Hematopoietic multipotent progenitor cell treated with erythropoietin and hydrocortisone succinate and interleukin-3 and kit ligand, for 17 days (in vitro differentiated cells): ENCODE results near the gene ACAP2.
"Not testable (repeated sequence)": the region's sequence is repeated elsewhere in the genome, so short reads cannot be mapped to it uniquely, and the experiment has no call there.

Source experiments
- DNase-seq: peaks from one replicate; pipeline ENCODE4 v3.0.0-alpha.2; 2015; ENCODE audit warnings: low spot score

The ACAP2 gene

GRCh38 chr3:195385526-195385925 is 57.3 kb downstream of the ACAP2 start:
- no peak for DNase-seq

DNA sequence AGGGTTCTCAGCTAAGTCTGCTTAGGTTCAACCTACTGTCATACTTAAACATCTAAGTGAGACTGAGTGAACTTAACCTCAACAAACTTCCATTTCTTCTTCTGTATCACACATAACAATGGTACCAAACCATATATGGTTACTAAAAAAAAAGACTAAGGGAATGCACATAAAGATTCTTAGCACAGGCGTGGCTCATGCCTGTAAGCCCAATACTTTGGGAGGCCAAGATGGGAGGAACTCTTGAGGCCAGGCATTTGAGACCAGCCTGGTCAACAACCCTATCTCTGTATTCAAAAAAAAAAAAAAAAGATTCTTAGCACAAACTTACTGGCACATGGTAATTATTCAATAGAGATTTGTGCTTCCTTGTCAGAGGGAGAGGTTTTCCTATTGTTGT is 57.9 kb downstream of the ACAP2 start:
- DNase-seq: no peak

DNA sequence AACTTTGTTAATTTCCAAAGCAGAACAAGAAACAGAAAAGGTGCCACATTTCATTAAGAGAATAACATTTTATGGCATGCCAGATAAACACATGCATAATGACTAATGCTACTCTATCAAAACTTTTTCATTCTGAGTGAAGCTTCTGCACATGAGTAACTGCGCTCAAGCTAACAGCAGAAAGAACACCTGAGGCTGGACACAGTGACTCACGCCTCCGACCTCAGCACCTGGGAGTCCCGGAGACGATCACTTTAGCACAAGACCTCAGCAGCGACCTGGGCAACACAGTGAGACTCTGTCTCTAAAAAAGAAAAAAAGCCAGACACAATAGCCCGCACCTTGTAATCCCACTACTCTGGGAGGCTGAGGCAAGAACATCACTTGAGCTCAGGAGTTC is 70.6 kb downstream of the ACAP2 start:
- DNase-seq: no peak

- DNase-seq: no peak
These were observed 76.5 kb downstream of the ACAP2 start for GRCh38 chr3:195366200-195366925.

DNA sequence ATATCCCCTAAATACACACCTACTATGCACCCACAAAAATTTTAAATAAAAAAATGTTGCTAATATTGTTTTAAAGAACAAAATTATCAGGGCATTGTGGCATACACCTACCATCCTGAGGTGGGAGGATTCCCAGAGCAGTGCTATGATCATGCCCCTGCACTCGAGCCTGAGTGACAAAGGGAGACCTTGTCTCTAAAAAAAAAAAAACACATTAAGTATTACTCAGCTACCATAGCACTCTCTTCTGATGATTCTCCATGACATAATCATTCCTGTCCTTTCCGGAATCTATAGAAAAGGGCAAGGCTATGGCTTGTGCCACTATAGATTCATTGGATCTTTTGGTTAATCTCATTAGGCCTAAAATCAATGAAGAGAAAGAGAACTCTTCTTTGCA is 77.4 kb downstream of the ACAP2 start:
- DNase-seq: no peak

DNA sequence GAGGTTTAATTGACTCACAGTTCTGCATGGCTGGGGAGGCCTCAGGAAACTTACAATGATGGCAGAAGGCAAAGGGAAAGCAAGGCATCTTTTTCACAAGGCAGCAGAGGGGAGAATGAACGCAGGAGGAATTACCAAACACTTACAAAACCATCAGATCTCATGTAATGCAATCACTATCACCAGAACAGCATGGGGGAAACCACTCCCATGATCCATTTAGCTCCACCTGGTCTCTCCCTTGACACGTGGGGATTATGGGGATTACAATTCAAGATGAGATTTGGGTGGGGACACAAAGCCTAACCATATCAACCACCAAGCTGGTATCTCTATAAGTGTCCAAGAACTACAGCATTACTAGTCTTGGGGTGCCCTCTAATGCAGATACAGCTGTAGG is 85.0 kb downstream of the ACAP2 start:
- not testable (repeated sequence) for DNase-seq

- DNase-seq: no peak
These were observed 86.4 kb downstream of the ACAP2 start for GRCh38 chr3:195356151-195357086.

DNA sequence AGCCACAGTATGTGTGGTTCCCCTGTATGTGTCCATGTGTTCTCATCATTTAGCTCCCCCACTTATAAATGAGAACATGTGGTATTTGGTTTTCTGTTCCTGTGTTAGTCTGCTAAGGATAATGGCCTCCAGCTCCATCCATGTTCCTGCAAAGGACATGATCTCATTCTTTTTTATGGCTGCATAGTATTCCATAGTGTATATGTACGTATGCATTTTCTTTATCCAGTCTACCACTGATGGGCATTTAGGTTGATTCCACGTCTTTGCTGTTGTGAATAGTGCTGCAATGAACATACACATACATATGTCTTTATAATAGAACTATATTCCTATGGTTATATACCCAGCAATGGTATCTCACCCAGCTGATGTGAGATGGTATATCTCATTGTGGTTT is 88.8 kb downstream of the ACAP2 start:
- DNase-seq: not testable (repeated sequence)

DNA sequence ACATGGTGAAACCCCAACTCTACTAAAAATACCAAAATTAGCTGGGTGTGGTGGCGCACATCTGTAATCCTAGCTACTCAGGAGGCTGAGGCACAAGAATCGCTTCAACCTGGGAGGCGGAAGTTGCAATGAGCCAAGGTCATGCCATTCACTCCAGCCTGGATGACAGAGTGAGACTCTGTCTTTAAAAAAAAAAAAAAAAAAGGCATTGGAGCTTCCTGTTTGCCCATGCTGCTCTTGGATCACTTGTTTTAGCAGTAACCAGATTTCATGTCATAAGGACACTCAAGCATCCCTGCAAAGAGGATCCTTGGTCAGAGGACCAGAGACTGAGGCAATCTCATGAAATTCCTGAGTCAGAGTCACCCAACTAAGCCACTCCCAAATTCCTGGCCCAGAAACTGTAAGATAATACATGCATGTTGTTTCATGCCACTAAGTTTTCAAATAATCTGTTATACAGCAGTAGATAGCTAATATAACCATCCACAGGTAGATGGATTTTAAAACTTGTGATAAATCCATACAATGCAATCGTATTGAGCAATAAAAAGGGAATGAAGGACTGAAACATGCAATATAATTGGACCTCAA is 89.8 kb downstream of the ACAP2 start:
- peak; percentile 67 for DNase-seq

GRCh38 chr3:195348426-195349115 is 94.2 kb downstream of the ACAP2 start:
- DNase-seq: no peak

DNA sequence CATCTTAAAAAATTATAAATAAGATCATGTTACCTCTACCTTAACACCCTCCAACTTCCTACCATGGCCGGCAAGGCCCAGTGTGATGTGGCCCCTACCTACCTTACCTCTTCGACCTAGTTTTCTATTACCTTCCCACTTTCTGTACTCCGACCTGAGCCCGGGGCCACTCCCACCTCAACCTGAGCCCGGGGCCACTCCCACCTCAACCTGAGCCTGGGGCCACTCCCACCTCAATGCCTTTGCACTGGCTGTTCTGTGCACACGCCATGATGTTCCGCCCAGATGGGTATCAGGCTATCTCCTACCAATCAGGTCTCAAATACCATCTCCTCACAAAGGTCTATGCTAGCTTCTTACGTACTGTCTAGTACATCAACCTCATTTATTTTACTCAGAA is 105.1 kb downstream of the ACAP2 start:
- DNase-seq: no peak

DNA sequence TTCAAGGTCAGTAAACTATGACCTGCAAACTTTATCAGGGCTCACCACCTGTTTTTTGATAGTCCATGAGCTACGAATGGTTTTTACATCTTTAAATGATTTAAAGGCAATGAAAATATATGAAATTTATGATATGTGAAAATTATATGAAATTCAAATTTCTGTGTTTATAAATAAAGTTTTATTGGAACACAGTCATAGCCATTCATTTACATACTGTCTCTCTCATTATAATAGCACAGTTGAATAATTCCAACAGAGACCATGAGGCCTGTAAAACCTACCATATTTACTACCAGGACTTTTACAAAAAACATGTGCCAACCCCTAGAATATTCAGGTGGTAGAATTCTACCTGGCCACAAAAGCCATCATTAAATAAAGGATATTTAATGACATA is 107.9 kb downstream of the ACAP2 start:
- DNase-seq: peak; percentile 40

- DNase-seq: no peak
These were observed 123.8 kb downstream of the ACAP2 start for GRCh38 chr3:195319060-195319459.

DNA sequence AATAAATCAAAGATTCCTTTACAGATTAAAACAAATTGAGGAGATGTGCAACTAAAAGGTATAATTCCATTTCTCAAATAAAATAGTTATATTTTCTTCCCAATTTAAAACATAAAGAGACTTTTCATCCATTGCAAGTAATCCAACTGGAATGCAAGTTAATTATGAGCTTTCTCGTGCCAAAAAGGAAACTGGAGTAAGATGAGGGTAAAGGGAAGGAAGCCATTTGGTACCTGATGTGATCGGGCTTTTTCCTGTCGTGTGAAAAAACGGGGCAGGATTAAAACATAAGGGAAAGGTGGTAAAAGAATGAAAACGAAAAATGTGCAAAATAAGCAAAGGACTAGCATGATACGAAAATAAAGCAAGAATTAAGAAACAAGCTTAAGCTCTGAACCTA is 130.1 kb downstream of the ACAP2 start:
- DNase-seq: no peak

DNA sequence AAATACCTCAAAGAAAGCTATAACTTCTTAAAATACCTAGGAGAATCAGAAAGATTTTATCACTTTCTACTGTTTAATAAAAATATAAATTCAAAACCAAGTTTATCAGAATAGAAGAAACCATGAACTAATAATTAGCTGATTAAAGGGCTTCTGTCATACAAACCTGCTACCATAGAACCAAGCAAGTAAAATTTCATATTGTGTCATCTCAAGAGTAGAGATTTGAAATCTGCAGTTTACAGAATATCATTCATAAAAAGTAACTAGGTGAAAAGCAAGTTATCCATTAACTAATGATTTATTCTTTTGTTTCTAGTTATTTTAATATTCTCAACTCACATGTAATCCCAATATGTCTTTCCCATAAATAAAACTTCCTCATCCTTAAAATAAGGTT is 135.1 kb downstream of the ACAP2 start:
- DNase-seq: no peak

DNA sequence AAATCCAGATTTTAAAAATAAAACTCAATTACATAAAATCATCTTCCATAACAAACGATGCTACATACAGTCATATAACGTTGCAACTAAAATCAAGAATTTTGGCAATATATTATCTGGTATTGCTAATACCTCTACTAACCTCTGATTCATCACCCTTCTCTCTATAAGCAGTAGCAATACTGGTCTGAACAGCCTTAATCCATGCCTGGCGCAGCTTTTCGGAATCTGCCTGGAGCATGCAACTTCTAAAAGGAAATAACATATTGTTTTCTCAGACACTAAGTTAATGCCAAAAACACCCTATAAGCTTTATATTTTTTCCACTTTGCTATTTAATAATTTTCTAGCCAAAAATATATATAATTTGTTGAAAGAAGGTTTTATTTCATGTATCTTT is 136.5 kb downstream of the ACAP2 start:
- DNase-seq: no peak

DNA sequence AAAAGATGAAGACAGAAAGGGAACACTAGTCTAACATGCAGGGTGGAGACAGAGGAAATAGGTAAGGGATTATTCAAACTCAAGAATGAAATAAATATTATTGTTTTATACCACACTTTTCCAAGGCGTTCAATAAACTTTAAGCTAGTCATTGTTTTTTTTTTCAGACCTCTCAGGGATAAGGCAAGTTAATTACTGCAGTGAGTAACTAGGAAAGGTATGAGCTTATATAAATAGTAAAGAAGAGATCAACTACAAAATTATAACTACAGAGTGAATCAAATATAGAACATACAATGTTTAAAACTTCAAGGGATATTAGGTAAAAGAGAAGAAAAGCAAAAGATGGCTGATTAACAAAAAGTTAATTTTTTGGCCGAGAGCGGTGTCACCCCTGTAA is 140.4 kb downstream of the ACAP2 start:
- no peak for DNase-seq

- DNase-seq: no peak
These were observed 145.4 kb downstream of the ACAP2 start for GRCh38 chr3:195297446-195297845.

DNA sequence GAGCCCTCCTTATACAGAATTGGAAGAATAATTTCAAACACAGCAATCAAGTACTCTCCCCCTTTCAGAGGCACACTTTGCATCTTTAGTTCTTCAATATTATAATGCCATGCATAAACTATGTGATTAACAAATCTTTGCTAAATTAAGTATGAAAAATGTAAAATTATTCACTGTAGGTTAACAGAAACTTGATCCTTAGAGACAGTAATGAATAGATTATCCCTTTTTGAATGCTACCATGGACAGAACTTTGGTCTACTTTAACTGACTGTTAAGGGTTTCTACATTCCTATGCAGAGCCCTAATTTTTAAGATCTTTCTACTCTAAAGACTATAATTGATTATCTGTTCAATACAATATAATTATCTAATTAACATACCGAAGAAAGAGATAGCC is 146.2 kb downstream of the ACAP2 start:
- DNase-seq: no peak

- no peak for DNase-seq
These were observed 151.7 kb downstream of the ACAP2 start for GRCh38 chr3:195291121-195291520.

- DNase-seq: not testable (repeated sequence)
These were observed 152.2 kb downstream of the ACAP2 start for GRCh38 chr3:195290643-195291042.

- no peak for DNase-seq
These were observed 156.5 kb downstream of the ACAP2 start for GRCh38 chr3:195286115-195286872.
